Mucosa of descending colon (tissue), 3 donors: Measurements from ENCODE around the gene GRIN3B. TPM values are rescaled to one million over a fixed set of nuclear protein-coding genes. Genes with fewer than 3 reads are reported as not detected.

Source experiments
- ATAC-seq: fragments of 200-7000 bp; cut with Tn5 transposase; one replicate; pipeline ENCODE4 v1.9.1; 2020; ENCODE audit warnings: mild to moderate bottlenecking, moderate library complexity
- DNase-seq, 3 donors: peaks; one replicate each; pipeline ENCODE4 v3.0.0-alpha.2; 2020
- H3K36me3 ChIP-seq: fragments of 200-600 bp; one replicate; pipeline ENCODE4 v1.8.0; 2021; ENCODE audit warnings: low read depth, mild to moderate bottlenecking
- H3K4me1 ChIP-seq: fragments of 200-600 bp; one replicate; pipeline ENCODE4 v1.8.0; 2021; ENCODE audit warnings: low read depth, mild to moderate bottlenecking
- H3K4me3 ChIP-seq: fragments of 200-600 bp; one replicate; pipeline ENCODE4 v1.8.0; 2021; ENCODE audit warnings: mild to moderate bottlenecking
- H3K9me3 ChIP-seq: fragments of 200-600 bp; one replicate; pipeline ENCODE4 v1.8.0; 2021; ENCODE audit warnings: mild to moderate bottlenecking
- intact Hi-C, 2 donors: fragments of 100-400 bp; cut with DNase I in 1 of 2; cut with micrococcal nuclease in 1 of 2; formaldehyde crosslinking; loops; one replicate each; pipeline versions ENCODE4 v1.11.0 to v1.11.1; 2022; cut with DNase I, micrococcal nuclease
- total RNA-seq, 3 donors: library from RNA; stranded (reverse); fragmentation: NEBNext Ultra II Directional in 2 of 3; extraction: Animal tissue kit (Norgen Biotek cat#: 25700) in 2 of 3; gene quantifications; one replicate each; pipeline versions ENCODE4 v1.2.1 to v1.2.4, GENCODE V29; 2021 to 2023
- TF ChIP-seq, protein P1 (sequence below): fragments of 200-600 bp; IDR thresholded peaks from one replicate; pipeline ENCODE4 v1.8.0; 2022; ENCODE audit warnings: antibody characterized with exemption, mild to moderate bottlenecking
- donor health status: DM: no; HTN: no; CAD: no; lungs with moderate emphysema.
- donor health status: DM: no; HTN: no; CAD: no.
- donor health status: DM: no; HTN: yes; CAD: no.

The GRIN3B gene
- total RNA-seq, 3 donors from 2014 or later, result not detected

DNA sequence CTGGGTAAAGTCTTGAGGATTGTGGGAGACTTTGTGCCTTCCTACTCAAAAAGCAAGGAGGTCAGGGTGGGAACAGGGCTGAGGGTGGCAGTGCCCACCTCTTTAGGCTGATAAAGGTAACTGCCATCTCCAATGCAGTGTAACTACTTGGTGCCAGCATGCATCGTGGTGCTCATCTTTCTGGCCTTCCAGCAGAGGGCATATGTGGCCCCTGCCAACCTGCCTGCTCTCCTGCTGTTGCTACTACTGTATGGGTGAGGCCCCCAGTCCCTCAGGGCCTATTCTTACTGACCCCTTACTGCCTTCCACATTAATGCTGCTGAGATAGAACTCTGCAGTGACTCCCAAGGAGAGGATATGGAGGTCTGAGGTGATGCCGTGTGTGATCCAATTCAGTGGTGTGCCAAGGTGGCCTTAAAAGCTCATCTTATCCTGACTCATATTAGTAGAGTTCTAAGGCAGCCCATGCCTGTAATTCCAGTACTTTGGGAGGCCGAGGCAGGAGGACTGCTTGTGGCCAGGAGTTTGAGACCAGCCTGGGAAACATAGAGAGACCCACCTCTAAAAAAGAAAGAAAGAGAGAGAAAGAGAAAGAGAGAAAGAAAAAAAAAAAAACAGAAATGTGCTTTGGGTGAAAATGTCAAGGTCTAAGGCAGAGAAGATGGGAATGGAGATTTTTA, 57.1 kb downstream of the GRIN3B start:
- peak; percentile 80 for ATAC-seq
- Histone ChIP-seq H3K9me3 (peaks cover 23% of the 10 kb centered on the region), H3K4me1 (no peaks in the 10 kb centered on the region), H3K36me3 (no peaks in the 10 kb centered on the region), H3K4me3 (no peak overlapping the region)
- TF ChIP-seq, protein P1, sequence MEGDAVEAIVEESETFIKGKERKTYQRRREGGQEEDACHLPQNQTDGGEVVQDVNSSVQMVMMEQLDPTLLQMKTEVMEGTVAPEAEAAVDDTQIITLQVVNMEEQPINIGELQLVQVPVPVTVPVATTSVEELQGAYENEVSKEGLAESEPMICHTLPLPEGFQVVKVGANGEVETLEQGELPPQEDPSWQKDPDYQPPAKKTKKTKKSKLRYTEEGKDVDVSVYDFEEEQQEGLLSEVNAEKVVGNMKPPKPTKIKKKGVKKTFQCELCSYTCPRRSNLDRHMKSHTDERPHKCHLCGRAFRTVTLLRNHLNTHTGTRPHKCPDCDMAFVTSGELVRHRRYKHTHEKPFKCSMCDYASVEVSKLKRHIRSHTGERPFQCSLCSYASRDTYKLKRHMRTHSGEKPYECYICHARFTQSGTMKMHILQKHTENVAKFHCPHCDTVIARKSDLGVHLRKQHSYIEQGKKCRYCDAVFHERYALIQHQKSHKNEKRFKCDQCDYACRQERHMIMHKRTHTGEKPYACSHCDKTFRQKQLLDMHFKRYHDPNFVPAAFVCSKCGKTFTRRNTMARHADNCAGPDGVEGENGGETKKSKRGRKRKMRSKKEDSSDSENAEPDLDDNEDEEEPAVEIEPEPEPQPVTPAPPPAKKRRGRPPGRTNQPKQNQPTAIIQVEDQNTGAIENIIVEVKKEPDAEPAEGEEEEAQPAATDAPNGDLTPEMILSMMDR, result no peak
- DNase-seq, result peak in 1 of 3 donors; percentile 34
- intact Hi-C loops, result no loop called here

DNA sequence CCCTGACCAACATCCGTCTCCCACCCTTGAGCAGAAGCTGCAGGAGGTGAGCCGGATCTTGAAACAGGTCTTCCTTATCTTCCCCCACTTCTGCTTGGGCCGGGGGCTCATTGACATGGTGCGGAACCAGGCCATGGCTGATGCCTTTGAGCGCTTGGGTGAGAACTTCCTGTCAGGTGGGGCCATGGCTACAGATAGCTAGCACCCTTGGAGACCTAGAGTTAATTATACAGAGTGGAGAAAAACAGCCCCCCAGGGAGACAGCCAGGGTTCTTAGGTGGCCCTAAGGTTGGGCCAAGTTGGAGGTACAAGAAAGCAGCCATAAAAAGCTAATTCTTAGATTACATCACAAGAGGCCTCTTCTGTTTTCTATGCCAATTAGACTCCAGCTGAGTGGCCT, 57.9 kb downstream of the GRIN3B start:
- intact Hi-C loops, result no loop called here
- H3K4me3 ChIP-seq, result no peak overlapping the region
- ATAC-seq (no peak), DNase-seq (no peak)
- H3K4me1 ChIP-seq, result no peaks in the 10 kb centered on the region
- H3K9me3 ChIP-seq, result peaks cover 23% of the 10 kb centered on the region
- no peaks in the 10 kb centered on the region for H3K36me3 ChIP-seq
- TF ChIP-seq, protein P1, result no peak

Other genes with a start within 250 kb of the GRIN3B start
- 100 to 1,000 TPM; 184 to 443 (median 361) TPM for gene MISP, start 249.3 kb upstream of the GRIN3B start, total RNA-seq
- gene PTBP1, start 203.0 kb upstream of the GRIN3B start, total RNA-seq, result 100 to 1,000 TPM; 204 to 305 (median 281) TPM
- gene PLPPR3, start 178.5 kb upstream of the GRIN3B start, total RNA-seq, result under 1 TPM in 1 of 3 donors, not detected in 2; 0.19 TPM
- gene AZU1, start 172.6 kb upstream of the GRIN3B start, total RNA-seq, result under 1 TPM in 1 of 3 donors, not detected in 2; 0.25 TPM
- not detected for gene PRTN3, start 159.4 kb upstream of the GRIN3B start, total RNA-seq
- gene ELANE, start 148.1 kb upstream of the GRIN3B start, total RNA-seq, result 1 to 10 TPM in 1 of 3 donors, under 1 TPM in 2; 0.43 to 1.2 (median 0.77) TPM
- 100 to 1,000 TPM in 2 of 3 donors, 10 to 100 TPM in 1; 43.1 to 209 (median 110) TPM for gene CFD, start 140.8 kb upstream of the GRIN3B start, total RNA-seq
- 10 to 100 TPM; 53.4 to 77.4 (median 61.4) TPM for gene MED16, start 107.2 kb upstream of the GRIN3B start, total RNA-seq
- gene RNU6-9, start 106.9 kb upstream of the GRIN3B start, total RNA-seq, result not detected
- 10 to 100 TPM; 52.6 to 62.6 (median 54.8) TPM for gene R3HDM4, start 87.2 kb upstream of the GRIN3B start, total RNA-seq
- gene KISS1R, start 83.1 kb upstream of the GRIN3B start, total RNA-seq, result not detected
- 10 to 100 TPM; 10.1 to 16.0 (median 14.5) TPM for gene ARID3A, start 74.4 kb upstream of the GRIN3B start, total RNA-seq
- gene WDR18, start 16.1 kb upstream of the GRIN3B start, total RNA-seq, result 10 to 100 TPM; 23.8 to 42.0 (median 33.0) TPM
- gene TMEM259, start 20.7 kb downstream of the GRIN3B start, total RNA-seq, result 100 to 1,000 TPM; 185 to 199 (median 190) TPM
- not detected for gene RNU6-2, start 21.1 kb downstream of the GRIN3B start, total RNA-seq
- gene CNN2, start 26.2 kb downstream of the GRIN3B start, total RNA-seq, result 10 to 100 TPM; 65.0 to 88.8 (median 84.7) TPM
- gene ABCA7, start 39.7 kb downstream of the GRIN3B start, total RNA-seq, result 10 to 100 TPM; 23.5 to 25.6 (median 25.6) TPM
- gene ARHGAP45, start 66.7 kb downstream of the GRIN3B start, total RNA-seq, result 10 to 100 TPM; 33.9 to 64.3 (median 58.8) TPM
- 100 to 1,000 TPM; 108 to 138 (median 133) TPM for gene POLR2E, start 95.0 kb downstream of the GRIN3B start, total RNA-seq
- 100 to 1,000 TPM; 126 to 187 (median 144) TPM for gene GPX4, start 103.6 kb downstream of the GRIN3B start, total RNA-seq
- gene SBNO2, start 173.8 kb downstream of the GRIN3B start, total RNA-seq, result 10 to 100 TPM; 58.0 to 86.6 (median 74.6) TPM
- 10 to 100 TPM; 69.6 to 86.6 (median 76.3) TPM for gene STK11, start 205.4 kb downstream of the GRIN3B start, total RNA-seq
- 1 to 10 TPM in 1 of 3 donors, under 1 TPM in 2; 0.29 to 1.2 (median 0.39) TPM for gene CBARP, start 237.6 kb downstream of the GRIN3B start, total RNA-seq
- gene ATP5F1D, start 241.3 kb downstream of the GRIN3B start, total RNA-seq, result 100 to 1,000 TPM; 302 to 391 (median 378) TPM
- gene MIDN, start 248.2 kb downstream of the GRIN3B start, total RNA-seq, result 100 to 1,000 TPM; 136 to 251 (median 213) TPM